ENCODE data around the gene LRRC74B.

The LRRC74B gene

DNA sequence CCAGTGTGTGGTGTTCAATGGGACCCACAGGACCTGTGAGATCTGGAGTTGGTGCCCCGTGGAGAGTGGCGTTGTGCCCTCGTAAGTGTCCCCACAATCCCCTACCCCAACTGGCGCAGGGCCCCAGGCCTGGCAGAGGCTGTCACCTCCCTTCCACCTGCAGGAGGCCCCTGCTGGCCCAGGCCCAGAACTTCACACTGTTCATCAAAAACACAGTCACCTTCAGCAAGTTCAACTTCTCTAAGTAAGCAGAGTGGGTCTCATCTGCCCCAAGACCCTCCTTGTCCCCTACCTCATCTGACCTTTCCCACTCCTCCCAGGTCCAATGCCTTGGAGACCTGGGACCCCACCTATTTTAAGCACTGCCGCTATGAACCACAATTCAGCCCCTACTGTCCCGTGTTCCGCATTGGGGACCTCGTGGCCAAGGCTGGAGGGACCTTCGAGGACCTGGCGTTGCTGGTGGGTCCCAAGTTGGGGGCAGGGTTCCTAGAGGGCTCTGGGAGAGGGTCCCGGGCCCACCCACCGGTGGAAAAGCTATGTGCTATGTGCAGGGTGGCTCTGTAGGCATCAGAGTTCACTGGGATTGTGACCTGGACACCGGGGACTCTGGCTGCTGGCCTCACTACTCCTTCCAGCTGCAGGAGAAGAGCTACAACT lies 22.7 kb upstream of the LRRC74B start:
- TF ChIP-seq, protein P1, sequence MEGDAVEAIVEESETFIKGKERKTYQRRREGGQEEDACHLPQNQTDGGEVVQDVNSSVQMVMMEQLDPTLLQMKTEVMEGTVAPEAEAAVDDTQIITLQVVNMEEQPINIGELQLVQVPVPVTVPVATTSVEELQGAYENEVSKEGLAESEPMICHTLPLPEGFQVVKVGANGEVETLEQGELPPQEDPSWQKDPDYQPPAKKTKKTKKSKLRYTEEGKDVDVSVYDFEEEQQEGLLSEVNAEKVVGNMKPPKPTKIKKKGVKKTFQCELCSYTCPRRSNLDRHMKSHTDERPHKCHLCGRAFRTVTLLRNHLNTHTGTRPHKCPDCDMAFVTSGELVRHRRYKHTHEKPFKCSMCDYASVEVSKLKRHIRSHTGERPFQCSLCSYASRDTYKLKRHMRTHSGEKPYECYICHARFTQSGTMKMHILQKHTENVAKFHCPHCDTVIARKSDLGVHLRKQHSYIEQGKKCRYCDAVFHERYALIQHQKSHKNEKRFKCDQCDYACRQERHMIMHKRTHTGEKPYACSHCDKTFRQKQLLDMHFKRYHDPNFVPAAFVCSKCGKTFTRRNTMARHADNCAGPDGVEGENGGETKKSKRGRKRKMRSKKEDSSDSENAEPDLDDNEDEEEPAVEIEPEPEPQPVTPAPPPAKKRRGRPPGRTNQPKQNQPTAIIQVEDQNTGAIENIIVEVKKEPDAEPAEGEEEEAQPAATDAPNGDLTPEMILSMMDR (IDR thresholded peaks at IDR 0.05; ENCODE audit: control insufficient read depth, extremely low read depth, insufficient read depth), result no peak
- DNase-seq (ENCODE audit: low read depth), result no peak
- no peak overlapping the region for H3K4me3 ChIP-seq (ENCODE audit: low read depth, low read length)

DNA sequence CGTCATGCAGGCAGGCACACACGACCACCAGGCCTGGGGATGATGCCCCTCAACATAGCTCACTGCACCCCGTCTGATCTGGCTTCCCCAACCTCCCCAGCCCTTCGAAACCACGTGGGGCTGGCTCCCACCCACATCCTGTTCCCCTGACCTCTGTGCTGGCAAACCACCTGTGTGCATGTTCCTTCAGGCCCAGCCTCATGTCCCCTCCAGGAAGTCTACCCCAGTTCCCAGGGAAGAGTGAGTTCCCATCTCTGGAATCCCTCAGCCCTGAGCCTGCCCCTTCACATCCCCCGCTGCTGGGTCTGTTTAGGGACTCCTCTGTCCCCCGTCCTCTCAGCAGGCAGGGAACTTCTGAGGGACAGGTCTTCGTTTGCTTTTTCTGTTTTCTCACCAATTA lies 20.5 kb upstream of the LRRC74B start:
- TF ChIP-seq, protein P1 (IDR thresholded peaks at IDR 0.05; ENCODE audit: control insufficient read depth, extremely low read depth, insufficient read depth), result no peak
- no peak overlapping the region for H3K4me3 ChIP-seq (ENCODE audit: low read depth, low read length)
- DNase-seq (ENCODE audit: low read depth), result no peak

DNA sequence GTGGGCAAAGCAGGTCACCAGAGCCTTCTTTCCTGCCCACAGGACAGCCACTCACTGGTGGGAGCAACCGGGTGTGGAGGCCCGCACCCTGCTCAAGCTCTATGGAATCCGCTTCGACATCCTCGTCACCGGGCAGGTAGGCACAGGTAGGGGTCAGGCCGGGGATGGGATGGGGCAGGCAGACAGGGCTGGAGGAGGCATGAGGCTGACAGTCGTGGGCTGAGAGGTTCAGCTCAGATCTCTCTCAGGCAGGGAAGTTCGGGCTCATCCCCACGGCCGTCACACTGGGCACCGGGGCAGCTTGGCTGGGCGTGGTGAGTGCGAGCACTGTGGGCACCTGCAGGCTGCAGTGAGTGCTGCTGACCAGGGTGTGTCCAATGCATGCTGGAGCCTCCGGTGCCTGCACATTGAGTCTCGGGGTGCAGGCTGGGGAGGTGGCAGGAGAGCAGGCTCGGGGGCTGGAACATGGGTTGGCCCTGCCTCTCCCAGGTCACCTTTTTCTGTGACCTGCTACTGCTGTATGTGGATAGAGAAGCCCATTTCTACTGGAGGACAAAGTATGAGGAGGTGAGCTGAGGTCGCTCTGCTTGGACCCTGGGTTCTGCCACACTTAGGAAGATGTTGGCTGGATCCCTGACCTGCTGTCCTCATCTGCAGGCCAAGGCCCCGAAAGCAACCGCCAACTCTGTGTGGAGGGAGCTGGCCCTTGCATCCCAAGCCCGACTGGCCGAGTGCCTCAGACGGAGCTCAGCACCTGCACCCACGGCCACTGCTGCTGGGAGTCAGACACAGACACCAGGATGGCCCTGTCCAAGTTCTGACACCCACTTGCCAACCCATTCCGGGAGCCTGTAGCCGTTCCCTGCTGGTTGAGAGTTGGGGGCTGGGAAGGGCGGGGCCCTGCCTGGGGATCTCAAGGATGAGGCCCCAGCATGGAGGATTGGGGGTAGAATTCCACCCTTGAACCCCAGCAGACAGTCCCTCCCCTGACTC lies 19.7 kb upstream of the LRRC74B start:
- TF ChIP-seq, protein P1 (IDR thresholded peaks at IDR 0.05; ENCODE audit: control insufficient read depth, extremely low read depth, insufficient read depth), result no peak
- DNase-seq (ENCODE audit: low read depth), result no peak
- no peak overlapping the region for H3K4me3 ChIP-seq (ENCODE audit: low read depth, low read length)

DNA sequence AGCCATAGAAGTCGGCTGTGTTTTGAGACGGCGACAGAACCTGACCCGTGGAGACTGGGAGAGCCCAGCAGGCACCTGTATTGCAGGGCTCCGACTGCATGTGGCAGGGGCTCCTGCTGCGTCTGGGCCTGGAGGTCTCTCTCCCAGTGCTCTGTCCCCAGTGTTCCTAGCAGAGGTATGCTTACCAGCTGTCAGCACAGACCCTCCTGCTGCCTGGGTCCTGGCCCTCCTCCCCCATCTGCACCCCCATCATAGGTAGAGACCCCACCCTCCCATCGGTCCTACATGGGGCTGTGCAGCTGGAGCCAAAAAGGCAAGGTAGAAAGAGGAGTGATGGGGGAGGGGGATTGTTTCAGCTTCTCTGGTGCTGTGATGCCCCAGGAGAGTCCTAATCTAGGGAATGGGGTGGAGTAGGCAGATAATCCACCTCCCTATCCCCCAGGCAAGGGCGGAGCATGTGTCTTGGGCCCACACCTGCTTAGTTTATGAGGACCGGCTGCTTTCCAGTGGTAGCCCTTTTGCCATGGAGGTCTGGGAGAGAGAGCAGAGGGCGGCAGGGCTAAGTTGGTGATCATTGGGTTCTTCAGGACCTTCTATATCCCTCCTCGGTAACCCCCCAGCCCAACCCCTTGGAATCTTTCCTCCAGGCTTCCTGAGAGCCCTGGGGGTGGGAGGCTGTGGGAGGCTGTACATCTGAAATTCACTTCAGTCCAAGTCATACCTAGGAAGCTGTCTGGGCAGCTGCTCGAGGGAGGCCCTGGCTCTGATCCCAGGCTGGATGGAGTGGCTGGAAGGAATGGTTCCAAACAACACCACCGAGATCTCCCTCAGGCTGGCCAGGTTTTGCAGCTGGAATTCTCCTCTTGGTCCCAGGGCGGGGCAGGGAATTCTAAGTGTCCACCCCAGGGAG lies 18.7 kb upstream of the LRRC74B start:
- no peak overlapping the region for H3K4me3 ChIP-seq (ENCODE audit: low read depth, low read length)
- TF ChIP-seq, protein P1 (IDR thresholded peaks at IDR 0.05; ENCODE audit: control insufficient read depth, extremely low read depth, insufficient read depth), result no peak
- DNase-seq (ENCODE audit: low read depth), result peak; percentile 10

- DNase-seq (ENCODE audit: low read depth), result no peak
- no peak overlapping the region for H3K4me3 ChIP-seq (ENCODE audit: low read depth, low read length)
- TF ChIP-seq, protein P1 (IDR thresholded peaks at IDR 0.05; ENCODE audit: control insufficient read depth, extremely low read depth, insufficient read depth), result no peak
Observed at GRCh38 chr22:21028277-21029251, 17.2 kb upstream of the LRRC74B start.

All from LNCaP clone FGC (cell line).